ENCODE results near the gene RAB44. TPM values are rescaled to one million over a fixed set of nuclear protein-coding genes. Genes with fewer than 3 reads are reported as not detected.

RAB44 gene
- total and polyA plus RNA-seq, 9 of the 15 experiments (the other 6 are each of a cell fraction or from before 2014, with no cell fraction given): not detected

GRCh38 chr6:36678488-36679042, 19.1 kb upstream of the RAB44 start, which contains the start of gene CDKN1A (continued):
- TF ChIP-seq MAX (CRISPR knock-in tag; IDR thresholded peaks at IDR 0.05) (peak; percentile 63), ZNF830 (CRISPR knock-in tag; IDR thresholded peaks at IDR 0.05) (no peak), ELK1 (CRISPR knock-in tag; IDR thresholded peaks at IDR 0.05) (no peak), MECOM (CRISPR knock-in tag; IDR thresholded peaks at IDR 0.05) (no peak), HDAC6 (IDR thresholded peaks at IDR 0.05; ENCODE audit: low read depth, low read length) (peak; percentile 77; the same call in 1 of the 2 replicates), TBL1XR1 (IDR thresholded peaks at IDR 0.05; ENCODE audit: low read length in 2 of 2) (no peak), TAF7 (tag; IDR thresholded peaks at IDR 0.05) (no peak), ATF7 (IDR thresholded peaks at IDR 0.05) (0 out of 2 replicates have a peak, but pooled peaks have one; percentile 26), SNIP1 (IDR thresholded peaks at IDR 0.05; ENCODE audit: low read depth) (no peak), HNRNPH1 (optimal IDR thresholded peaks at IDR 0.05; ENCODE audit: low read depth, low read length) (no peak), ZNF133 (CRISPR knock-in tag; IDR thresholded peaks at IDR 0.05) (no peak), PPARD (CRISPR knock-in tag; IDR thresholded peaks at IDR 0.05) (no peak), ZNF431 (CRISPR knock-in tag; IDR thresholded peaks at IDR 0.05) (peak; percentile 68; the same call in 1 of the 2 replicates), ZBTB34 (CRISPR knock-in tag; IDR thresholded peaks at IDR 0.05) (no peak)
- TF ChIP-seq, protein P1, sequence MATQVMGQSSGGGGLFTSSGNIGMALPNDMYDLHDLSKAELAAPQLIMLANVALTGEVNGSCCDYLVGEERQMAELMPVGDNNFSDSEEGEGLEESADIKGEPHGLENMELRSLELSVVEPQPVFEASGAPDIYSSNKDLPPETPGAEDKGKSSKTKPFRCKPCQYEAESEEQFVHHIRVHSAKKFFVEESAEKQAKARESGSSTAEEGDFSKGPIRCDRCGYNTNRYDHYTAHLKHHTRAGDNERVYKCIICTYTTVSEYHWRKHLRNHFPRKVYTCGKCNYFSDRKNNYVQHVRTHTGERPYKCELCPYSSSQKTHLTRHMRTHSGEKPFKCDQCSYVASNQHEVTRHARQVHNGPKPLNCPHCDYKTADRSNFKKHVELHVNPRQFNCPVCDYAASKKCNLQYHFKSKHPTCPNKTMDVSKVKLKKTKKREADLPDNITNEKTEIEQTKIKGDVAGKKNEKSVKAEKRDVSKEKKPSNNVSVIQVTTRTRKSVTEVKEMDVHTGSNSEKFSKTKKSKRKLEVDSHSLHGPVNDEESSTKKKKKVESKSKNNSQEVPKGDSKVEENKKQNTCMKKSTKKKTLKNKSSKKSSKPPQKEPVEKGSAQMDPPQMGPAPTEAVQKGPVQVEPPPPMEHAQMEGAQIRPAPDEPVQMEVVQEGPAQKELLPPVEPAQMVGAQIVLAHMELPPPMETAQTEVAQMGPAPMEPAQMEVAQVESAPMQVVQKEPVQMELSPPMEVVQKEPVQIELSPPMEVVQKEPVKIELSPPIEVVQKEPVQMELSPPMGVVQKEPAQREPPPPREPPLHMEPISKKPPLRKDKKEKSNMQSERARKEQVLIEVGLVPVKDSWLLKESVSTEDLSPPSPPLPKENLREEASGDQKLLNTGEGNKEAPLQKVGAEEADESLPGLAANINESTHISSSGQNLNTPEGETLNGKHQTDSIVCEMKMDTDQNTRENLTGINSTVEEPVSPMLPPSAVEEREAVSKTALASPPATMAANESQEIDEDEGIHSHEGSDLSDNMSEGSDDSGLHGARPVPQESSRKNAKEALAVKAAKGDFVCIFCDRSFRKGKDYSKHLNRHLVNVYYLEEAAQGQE (IDR thresholded peaks at IDR 0.05; ENCODE audit: borderline replicate concordance): peak; percentile 18; the same call in 1 of the 2 replicates
- TF ChIP-seq, protein P1 (CRISPR knock-in tag; IDR thresholded peaks at IDR 0.05; ENCODE audit: low read depth): 0 out of 2 replicates have a peak, but pooled peaks have one; percentile 43
- TF ChIP-seq, protein P2, sequence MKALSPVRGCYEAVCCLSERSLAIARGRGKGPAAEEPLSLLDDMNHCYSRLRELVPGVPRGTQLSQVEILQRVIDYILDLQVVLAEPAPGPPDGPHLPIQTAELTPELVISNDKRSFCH (CRISPR knock-in tag; IDR thresholded peaks at IDR 0.05): no peak
- TF ChIP-seq, protein P2 (tag; IDR thresholded peaks at IDR 0.05): no peak

All from K562 (cell line).